MV-4-11 (cell line): ENCODE measurements around the gene ATCAY.

ENCODE experiments used
- DNase-seq: peaks from one replicate; lab custom pipeline; 2025; lab: John Stamatoyannopoulos, UW

ATCAY gene, protein sequence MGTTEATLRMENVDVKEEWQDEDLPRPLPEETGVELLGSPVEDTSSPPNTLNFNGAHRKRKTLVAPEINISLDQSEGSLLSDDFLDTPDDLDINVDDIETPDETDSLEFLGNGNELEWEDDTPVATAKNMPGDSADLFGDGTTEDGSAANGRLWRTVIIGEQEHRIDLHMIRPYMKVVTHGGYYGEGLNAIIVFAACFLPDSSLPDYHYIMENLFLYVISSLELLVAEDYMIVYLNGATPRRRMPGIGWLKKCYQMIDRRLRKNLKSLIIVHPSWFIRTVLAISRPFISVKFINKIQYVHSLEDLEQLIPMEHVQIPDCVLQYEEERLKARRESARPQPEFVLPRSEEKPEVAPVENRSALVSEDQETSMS

DNA sequence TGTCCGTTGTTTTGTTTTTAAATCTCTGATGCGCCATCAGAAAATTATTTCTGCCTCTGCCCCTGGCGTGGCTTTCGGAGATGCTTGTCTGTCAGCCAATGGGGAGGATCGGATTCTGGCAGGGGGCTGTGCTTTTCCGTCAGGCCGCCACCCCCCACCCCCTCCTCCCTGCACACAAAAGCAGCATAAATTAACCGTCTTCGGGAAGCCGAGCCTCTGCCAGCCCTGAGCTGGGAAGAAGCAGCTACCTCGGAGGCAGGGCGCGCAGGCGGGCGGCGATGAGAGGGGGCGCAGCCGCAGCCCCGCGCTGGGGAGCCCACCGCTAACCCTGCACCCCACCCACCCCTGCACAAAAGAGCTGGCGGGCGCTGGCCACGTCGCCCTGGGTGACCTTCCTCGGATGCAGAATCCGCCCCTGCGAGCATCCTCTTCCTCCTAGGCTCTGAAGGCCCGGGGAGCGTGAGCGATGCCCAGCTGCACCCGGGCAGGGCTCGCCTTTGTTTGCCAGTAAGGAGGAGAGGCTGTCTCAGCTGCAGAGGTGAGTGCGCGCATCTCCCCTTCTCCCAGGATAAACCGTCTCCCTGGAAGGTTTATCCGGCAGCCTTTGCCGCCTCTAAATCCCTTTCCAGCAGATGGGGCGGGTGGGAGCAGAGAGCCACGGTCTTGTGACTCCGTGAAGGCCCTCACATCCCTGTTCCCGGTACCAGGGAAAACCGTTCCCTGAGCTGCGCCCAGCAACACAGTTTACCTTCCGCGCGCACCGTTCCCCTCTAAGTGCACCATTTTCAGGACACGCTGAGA lies at the start of gene ATCAY:
ATCAY (plus strand) TSS at position 215 of the 801 bp plus-strand sequence. CDS start 5,083 bp downstream, outside the sequence.
- DNase-seq = no peak

DNA sequence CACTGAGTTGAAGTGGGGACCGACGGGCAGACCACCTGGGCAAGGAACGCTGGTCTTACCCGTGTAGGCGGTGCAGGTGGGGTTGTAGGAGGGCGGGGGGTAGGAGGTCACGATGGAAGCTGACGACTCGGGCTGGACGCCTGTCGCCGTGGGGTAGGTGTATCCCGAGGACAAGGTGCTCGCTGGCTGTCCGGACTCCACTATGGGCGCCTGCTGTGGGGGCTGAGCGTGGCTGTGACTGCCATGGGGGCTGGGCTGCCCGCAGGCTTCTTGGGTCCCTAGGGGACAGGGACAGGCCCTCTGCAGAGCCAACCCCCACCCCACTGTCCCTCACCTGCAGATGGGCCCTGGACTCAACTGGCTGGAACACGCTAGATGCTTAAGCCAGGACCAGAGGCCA lies 48.9 kb upstream of the ATCAY start:
- DNase-seq = no peak

DNA sequence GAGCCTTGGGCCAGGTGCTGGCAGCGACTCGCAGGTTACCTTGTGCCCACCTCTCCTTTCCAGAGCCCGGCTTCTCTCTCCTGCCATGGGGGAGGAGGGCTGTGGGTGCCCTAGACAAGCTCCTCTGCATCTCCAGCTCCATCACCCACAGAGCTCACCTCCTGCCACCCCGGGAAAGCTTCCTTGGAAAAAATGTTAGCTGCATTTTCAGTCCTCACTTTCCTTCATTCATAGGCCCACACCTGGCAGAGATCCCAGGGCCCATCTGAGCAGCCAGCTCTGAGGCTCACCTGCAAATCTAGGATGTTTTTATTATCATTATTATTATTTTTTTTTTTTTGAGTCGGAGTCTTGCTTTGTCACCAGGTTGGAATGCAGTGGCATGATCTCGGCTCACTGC lies 48.5 kb upstream of the ATCAY start:
- DNase-seq = no peak

DNA sequence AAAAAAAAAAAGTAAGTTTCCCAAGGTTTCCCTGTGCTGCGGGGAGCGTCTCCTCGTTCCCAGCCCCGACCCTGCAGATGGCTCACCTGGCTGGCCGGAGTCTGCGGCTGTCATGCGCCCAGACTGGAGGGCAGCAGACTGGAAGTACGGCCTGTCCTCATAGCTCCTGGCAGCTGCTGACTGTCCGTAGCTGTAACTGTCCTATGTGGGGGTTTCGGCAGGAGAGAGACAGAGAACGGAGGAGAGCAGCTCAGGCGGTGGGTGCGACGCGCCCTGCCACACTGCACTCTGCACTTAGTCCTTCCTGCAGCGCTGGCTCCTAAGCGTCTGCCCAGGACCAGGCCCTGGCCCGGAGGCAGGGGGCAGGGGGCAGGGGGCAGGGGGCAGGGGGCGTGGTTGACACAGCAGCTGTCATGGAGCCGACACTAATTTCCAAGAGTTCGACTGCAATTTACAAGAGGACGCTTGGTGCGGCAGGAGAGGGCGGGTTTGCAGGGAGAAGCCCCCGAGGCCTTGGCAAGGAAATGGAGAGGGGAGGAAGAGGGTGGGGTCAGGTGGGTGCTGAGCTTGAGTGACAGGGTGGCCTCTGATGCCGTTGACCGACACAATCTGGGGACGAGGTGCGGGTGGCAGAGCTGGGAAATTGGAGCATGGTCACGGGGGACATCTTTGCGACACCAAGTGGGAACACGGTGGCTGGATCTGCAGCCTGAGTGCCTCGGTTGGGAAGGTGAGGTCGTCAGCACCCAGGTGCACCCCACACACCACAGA lies 46.7 kb upstream of the ATCAY start:
- no peak for DNase-seq

DNA sequence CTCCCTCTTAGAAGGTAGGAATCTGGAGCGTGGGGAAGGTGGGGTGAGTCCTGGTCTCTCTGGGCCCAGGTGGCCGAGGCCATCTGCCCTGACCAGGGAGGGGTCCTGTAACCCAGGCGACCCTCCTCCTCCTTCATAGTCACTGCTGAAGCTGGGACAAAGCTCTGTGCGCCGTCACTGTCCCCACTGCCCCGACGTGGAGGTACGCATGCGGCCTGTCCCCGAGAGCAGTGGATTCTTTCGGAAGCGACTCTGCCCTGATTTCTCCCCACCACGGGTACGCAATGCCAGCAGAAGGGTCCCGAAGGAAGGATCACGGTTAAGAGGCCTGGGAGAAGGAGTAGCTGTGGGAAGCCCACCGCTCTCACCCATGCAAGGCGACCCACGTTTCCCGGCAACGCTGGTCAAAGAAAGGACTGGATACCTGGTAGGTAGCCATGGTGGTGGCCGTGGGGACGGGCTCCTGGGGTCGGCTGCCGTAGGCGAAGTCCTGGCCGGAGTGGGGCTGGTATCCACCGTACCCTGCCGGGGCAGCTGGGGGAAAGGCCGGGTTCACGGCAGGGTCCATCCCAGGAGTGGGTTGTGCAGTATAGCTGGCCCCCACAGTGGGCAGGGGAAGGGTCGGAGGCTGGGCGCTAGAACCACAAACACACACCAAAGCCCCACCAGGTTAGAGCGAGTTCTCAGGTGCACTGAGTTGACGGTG lies 46.0 kb upstream of the ATCAY start:
- no peak for DNase-seq

DNA sequence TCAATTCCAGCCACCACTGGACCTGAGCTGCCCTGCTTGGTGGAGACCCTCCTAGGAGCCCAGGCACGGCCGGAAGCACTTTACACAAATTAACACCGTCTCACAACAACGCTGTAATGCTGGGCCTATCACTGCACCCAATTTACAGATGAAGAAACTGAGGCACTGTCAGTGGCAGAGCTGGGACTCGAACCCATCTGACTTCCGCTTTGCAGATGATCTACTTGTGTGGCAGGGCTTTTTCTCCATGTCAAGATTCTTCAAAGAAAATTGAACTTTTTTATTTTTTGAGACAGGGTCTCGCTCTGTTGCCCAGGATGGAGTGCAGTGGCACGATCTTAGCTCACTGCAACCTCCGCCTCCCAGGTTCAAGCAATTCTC lies 45.4 kb upstream of the ATCAY start:
- DNase-seq = no peak

DNA sequence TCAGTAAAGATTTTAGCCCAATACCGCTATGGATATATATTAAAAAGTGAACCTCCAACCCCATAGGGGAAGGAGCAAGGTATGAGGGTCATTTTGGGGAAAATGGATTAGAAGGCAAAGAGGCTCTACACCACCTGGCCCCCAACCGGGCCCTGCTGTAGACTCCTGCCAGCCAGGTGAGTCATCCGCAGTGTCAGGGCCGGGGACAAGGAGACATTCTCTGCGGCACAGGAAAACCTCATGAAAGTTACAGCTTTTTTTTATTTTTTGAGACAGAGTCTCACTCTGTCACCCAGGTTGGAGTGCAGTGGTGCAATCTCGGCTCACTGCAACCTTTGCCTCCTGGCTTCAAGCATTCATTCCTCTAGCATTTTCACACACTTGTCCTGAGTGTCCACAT lies 43.6 kb upstream of the ATCAY start:
- DNase-seq = no peak

DNA sequence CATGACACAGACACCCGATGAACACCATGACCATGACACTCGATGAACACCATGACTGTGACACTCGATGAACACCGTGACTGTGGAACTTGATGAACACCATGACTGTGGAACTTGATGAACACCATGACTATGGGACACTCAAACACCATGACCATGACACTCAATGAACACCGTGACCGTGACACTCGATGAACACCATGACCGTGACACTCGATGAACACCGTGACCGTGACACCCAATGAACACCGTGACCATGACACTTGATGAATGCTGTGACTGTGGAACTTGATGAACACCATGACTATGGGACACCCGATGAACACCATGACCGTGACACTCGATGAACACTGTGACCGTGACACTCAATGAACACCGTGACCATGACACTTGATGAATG lies 43.2 kb upstream of the ATCAY start:
- no peak for DNase-seq

DNA sequence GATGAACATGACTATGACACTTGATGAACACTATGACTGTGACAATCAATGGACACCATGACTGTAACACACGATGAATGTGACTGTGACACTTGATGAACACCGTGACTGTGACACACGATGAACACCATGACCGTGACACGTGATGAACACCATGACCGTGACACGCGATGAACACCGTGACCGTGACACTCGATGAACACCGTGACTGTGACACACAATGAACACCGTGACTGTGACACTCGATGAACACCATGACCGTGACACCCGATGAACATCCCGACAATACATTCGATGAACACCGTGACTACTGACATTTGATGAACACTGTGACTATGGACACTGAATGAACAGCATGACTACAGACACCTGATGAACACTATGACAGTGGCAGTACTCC lies 42.6 kb upstream of the ATCAY start:
- no peak for DNase-seq

DNA sequence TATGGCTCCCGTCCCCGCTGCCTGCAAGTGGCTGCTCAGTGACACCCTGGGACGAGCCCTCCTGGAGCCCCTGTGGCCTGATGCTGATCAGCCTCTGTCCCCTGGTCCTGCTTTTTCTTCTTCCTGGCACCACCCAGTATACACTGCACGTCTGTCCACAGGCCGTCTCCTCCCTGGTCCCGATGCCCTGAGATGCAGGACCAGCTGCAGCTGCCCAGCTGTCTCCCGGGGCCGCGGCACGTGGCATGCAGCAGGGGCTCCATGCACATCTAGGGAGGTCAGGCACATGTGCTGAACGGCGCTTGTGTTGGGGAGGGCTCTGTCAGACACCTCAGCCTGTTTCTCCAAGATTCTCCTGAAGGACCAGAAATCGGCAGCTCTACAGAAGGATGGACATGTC lies 41.8 kb upstream of the ATCAY start:
- no peak for DNase-seq

DNA sequence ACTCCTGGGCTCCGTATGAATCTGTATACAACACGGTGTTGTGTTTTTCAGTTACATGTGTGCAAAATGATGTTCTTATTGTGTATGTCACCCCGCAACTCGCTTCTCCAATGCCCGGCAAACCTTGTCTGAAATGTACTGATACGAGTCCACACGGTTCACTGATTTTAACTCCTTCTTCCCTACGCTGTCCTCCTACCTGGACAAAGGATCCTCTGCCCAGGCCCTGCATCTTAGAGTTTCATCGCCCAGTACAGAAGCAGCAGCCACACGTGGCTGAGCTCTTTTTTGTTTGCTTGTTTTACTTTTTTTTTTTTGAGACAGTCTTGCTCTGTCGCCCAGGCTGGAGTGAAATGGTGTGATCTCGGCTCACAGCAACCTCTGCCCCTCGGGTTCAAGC lies 40.5 kb upstream of the ATCAY start:
- no peak for DNase-seq

DNA sequence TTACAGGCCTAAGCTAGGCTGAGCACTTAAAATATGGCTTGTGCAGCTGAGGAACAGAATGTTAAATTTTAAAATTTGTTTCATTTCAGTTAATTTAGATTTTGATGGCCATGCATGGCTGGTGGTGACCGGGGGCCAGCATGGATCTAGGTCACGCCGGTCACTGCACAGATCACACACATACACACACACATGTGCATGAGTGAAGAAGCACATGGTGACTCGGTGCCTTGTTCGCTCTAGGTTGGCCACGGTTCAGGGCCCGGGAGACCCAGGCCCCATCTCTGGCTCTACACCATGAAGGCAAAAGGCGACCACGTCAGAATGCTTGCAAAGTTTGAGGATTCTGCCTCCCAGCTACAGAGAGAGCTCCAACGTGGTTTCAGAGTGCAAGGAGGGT lies 39.7 kb upstream of the ATCAY start:
- no peak for DNase-seq

DNA sequence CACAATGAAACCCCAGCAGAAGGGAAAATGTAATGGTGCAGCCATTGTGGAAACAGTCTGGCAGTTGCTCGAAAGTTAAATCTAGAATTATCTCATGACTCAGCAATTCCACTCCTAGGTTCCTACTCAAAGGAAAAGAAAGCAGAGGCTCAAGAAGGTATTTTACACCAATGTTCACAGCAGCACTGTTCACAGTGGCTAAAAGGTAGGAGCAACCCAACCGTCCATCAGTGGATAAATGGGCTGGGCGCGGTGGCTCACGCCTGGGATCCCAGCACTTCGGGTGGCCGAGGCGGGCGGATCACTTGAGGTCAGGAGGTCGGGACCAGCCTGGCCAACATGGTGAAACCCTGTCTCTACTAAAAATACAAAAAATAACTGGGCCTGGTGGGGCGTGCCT lies 37.5 kb upstream of the ATCAY start:
- DNase-seq = no peak

DNA sequence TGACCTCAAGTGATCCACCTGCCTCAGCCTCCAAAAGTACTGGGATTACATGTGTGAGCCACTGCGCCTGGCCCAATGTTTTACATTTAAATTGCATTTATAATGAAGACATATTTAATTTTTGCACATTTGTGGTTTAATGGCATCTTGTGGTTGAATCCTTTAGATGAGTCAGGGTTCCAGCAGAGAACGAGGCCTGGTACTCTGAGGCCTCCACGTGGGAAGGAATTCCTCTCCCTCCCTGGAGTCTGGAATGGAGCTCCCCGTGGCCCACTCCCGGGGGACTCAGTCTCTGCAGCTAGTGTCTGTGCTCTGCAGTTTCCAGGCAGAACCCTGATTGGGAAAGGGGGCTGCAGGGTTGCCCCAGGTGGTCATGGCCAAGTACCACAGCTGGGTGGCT lies 35.9 kb upstream of the ATCAY start:
- no peak for DNase-seq

DNA sequence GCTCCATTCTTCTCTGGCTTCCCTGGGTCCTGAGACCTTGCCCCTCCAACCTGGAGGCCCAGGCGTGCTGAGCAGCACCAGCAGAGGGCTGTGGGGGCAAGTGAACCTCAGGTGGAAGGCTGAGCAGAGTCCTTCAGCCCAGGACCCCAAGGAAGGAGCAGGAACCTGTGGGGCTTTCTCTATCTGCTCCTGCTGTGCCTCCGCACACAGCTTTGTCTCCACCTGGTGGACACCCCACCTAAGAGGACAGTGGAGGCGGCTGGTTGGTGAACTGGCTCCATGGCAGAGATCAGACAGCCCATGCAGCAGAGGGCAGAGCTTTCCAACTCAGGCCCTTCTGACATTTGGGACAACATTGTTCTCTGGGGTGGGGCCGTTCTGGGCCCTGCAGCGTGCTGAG lies 31.4 kb upstream of the ATCAY start:
- DNase-seq = peak; percentile 48

DNA sequence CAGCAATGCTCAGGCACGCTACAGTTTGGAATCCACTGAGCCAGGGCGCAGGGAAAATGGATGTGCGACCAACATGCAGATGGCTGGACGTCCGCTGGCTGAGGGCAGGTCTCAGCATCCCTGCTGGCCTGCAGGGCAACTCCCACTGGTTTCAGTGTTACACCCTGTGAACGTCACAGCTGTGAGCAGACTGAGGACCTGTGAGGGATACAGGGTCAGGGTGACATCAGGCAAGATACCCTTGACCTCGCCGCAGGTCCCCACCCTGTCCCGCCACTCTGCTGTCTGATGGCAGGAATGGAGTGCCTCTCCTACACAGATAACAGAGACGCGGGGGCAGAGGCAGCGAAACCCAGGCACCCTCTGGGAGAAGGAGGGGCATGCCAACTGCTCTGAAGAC lies 30.7 kb upstream of the ATCAY start:
- no peak for DNase-seq

DNA sequence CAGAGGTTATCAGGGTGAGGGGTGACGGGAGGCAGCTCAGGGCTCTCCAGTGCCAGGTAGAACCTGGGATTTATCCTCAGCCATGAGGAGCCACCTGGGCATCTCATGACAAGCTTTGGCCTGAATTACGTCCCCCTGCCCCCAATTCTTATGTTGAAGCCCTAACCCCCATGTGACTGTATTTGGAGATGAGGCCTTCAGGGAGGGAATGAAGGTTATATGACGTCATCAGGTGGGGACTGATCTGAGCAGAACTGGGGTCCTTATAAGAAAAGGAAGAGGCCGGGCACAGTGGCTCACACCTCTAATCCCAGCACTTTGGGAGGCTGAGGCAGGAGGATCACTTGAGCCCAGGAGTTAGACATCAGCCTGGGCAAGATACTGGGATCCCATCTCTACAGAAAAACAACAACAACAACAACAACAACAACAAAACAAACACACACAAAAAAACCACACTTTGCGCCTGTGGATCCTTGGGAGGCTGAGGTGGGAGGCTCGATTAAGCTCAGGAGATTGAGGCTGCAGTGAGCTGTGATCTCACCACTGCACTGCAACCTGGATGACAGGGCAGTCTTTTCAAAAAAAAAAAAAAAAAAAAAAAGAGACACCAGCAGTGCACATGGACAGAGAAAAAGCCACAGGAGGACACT lies 30.0 kb upstream of the ATCAY start:
- no peak for DNase-seq

DNA sequence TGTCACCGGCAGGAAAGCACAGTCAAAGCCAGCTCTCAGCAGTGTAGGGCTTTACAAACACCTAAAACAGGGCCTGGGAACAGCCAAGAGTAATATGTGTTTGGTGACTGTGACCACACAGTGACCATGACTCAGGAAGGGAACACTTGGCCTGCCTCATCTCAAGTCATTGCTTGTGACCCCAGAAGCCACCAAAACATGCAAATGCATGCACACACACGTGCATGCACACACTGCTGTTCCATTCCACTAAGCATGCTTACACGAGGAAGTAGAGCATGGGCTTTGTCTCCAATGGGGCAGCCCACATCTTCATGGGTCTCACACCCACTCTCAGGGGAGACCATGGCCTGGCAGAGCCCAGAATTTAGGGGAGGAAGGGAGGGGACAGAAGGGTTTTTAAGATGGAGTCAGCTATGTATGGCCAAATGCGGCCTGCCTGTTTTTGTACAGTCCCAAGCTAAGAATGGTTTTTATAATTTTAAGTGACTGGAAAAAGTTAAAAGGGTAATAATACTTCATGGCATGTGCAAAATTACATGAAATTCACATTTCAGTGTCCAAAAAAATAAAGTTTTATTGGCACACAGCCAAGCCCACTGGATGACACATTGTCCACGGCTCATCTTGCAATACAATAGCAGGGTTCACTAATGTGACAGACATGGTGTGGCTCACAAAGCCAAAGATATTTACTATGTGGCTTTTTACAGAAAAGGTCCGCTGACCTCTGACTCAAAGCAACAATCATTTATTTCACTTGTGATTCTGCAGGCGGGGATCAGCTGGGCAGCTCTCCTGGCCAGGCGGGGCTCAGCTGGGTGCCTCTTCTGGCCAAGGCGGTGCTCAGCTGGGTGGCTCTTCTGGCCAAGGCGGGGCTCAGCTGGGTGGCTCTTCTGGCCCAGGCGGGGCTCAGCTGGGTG lies 29.0 kb upstream of the ATCAY start:
- DNase-seq = peak; percentile 53

DNA sequence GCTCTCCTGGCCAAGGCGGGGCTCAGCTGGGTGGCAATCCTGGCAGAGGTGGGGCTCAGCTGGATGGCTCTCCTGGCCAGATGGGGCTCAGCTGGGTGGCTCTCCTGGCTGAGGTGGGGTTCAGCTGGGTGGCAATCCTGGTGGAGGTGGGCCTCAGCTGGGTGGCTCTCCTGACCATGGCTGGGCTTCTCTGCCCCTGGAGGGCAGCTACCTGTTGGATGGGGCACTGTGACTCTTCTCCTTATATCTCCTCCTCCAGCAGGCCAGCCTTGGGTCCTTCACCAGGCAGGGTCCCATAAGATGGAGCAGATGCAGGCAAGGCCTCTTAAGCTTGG lies 28.3 kb upstream of the ATCAY start:
- no peak for DNase-seq

DNA sequence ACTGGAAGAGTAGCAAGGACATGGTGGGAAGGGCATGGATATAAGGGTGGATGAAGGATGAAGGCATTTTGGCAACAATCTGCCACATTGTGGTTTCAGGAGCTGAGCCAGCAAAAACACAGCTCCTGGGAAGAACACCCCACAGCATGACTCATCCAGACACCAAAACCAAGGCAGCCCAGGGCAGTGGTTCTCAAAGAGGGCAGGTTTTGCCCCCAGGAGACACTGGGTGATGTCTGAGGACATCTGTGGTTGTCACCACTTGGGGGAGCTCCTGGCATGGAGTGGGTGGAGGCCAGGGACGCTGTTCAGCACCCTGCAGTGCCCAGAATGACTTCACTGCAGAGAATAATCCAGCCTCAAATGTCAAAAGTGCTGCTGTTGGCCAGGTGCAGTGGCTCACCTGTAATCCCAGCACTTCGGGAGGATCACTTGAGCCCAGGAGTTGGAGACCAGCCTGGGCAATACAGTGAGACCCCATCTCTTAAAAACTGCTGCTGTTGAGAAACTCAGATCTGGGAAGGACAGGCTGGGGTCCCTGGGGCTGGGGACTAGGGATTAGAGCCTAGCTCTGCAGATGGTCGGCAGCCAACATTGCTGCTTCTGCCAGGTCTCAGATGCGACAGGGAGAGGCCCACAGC lies 27.8 kb upstream of the ATCAY start:
- peak; percentile 83 for DNase-seq
